Activated CD8-positive, alpha-beta memory T cell treated with anti-CD3 and anti-CD28 coated beads, Interleukin-2, amount 10 ng/mL, durations not matched to agents 7 days and 5 days (primary cell): Measurements from ENCODE around the gene MYO18A. TPM values are rescaled to one million over a fixed set of nuclear protein-coding genes. Genes with fewer than 3 reads are reported as not detected.

Experiments
- ATAC-seq: fragments of 150-1000 bp; cut with Tn5 transposase; one replicate; pipeline ENCODE4 v1.10.0; 2021; ENCODE audit warnings: moderate library complexity
- CTCF ChIA-PET: fragments of 350-600 bp; sonication (Branson Sonifier 250); formaldehyde crosslinking; loops from one replicate; lab custom pipeline; 2021; ENCODE audit warnings: antibody characterized with exemption; lab: Charles Lee
- DNase-seq: peaks from one replicate; pipeline ENCODE4 v3.0.0-alpha.2; 2020
- H3K27ac Mint-ChIP-seq: one replicate; pipeline ENCODE4 v1.8.0; 2021; ENCODE audit warnings: mild to moderate bottlenecking, mixed read lengths
- H3K27me3 Mint-ChIP-seq: one replicate; pipeline ENCODE4 v1.8.0; 2021; ENCODE audit warnings: mixed read lengths
- H3K36me3 Mint-ChIP-seq: one replicate; pipeline ENCODE4 v1.8.0; 2021; ENCODE audit warnings: mild to moderate bottlenecking, mixed read lengths
- H3K4me1 Mint-ChIP-seq: one replicate; pipeline ENCODE4 v1.8.0; 2021; ENCODE audit warnings: mixed read lengths
- H3K4me3 Mint-ChIP-seq: one replicate; pipeline ENCODE4 v1.8.0; 2021; ENCODE audit warnings: mild to moderate bottlenecking, moderate library complexity, mixed read lengths
- H3K9me3 Mint-ChIP-seq: one replicate; pipeline ENCODE4 v1.8.0; 2022; ENCODE audit warnings: low read depth, mixed read lengths
- total RNA-seq, 2 experiments: library from RNA; stranded (reverse); gene quantifications; one replicate each; pipeline ENCODE4 v1.2.3, GENCODE V29; 2021

Gene MYO18A
- total RNA-seq, 2 experiments from 2014 or later: 67.7 to 85.8 TPM

DNA sequence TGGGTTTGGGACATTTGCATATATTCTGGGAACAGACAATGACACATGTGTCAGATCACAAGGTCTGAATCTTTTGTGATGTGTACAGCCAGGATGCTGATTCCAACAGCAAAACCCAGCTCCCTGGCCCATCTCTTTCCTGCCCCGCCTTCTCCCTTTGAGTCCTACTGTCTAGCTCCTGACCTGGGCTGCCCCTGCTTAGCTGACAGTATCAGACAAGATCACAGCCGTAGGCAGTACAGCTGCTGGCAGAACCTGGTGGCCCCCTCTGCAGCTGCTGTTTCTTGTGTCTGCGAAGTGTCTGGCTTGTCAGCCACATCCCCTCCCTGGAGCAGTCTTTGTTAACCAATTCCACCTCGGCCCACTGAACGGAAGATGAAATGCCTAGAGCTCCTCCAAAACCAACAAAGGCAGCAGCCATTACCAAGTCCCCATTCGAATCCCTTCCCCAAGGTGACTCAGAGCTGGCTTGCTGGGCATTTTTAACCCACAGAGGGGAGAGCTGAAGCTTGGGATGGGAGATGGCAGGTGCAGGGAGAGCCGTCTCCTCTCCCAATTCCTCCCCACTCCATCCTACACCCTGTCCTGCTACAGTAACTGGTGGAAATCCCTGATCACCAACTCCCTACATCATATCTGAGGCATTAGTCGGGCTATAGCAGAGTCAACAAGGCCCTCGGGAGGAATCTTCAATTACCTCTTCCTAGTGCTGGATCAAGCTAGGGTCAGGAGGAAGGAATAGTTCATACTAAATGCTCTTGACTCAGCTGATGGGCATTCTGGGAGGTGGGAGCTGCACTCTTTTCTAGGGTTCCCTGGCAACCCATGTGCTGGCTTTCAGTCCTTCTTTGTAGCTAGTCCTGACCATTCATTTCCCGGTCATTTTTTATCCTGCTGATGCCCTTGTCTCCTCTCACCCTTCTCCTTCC, 131.5 kb downstream of the MYO18A start:
- Mint-ChIP-seq H3K4me3 (no peak overlapping the region), H3K36me3 (no peaks in the 10 kb centered on the region), H3K4me1 (peaks cover 4% of the 10 kb centered on the region), H3K9me3 (no peaks in the 10 kb centered on the region), H3K27me3 (peaks cover 21% of the 10 kb centered on the region), H3K27ac (no peak overlapping the region)
- ATAC-seq: no peak
- CTCF ChIA-PET: interaction anchor here (2.6 kb wide), 1 partner anchor 83 kb away, joined by 10 read pairs; no protein-coding TSS in a partner anchor
- DNase-seq: no peak

DNA sequence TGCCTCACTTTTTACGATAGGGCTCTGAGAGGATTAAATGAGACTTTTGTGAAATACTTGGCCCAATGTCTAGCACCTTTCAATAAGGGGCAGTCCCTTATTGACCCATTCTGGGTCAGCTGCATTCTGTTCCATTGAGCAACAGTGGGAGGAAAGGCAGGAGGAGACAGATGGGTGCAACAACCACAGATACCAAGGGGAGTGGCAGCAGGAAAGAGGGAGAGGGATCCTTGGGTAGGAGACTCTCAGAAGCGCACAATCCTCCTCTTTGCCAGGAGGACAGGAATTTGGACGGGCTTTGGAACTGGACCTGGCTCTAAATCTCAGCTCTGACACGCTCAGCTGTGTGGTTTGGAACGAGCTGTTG, 133.7 kb downstream of the MYO18A start:
- H3K36me3 Mint-ChIP-seq: no peaks in the 10 kb centered on the region
- H3K4me3 Mint-ChIP-seq: no peak overlapping the region
- ATAC-seq: no peak
- DNase-seq: no peak
- CTCF ChIA-PET: interaction anchor here (2.6 kb wide), 1 partner anchor 81 kb away, joined by 10 read pairs; no protein-coding TSS in a partner anchor
- no peaks in the 10 kb centered on the region for H3K9me3 Mint-ChIP-seq
- H3K27ac Mint-ChIP-seq: no peak overlapping the region
- H3K4me1 Mint-ChIP-seq: peaks cover 14% of the 10 kb centered on the region
- H3K27me3 Mint-ChIP-seq: peaks cover 21% of the 10 kb centered on the region

DNA sequence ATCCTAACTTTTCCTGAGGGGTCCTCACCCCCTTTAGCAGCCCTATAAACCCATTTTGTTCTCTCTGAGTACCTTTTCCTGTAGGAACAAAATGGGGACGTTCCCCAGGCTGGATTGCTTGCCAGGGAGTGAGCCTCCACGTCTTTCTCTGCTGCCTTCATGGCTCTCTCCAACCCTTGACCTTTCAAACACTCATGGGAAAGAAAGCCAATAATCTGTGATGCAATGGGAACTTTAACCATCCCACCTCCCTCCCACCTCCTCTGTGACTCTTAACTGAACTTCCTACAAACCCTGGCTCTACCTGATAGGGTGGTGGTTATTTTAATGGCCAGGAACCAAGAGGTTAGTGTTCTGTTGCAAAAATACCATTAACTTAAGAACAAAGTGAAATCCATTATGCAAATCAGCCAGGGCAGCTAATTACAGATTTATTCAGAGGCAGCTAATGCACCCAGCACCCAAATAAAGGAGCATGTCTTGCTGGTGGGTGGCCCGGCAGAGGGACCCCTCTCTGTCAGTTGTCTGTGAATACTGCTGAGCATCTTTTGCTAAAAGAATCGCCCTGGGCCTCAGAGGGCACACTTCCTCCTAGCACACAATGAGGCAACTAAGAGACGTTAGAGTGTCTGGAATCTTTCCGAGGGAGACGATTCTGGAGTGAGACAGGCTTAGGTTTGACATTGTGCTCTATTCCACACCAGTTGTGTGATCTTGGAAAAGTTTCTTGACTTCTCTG, 134.3 kb downstream of the MYO18A start:
- Mint-ChIP-seq H3K27me3 (peaks cover 21% of the 10 kb centered on the region), H3K27ac (no peak overlapping the region), H3K9me3 (no peaks in the 10 kb centered on the region), H3K4me3 (no peak overlapping the region), H3K36me3 (no peaks in the 10 kb centered on the region), H3K4me1 (peaks cover 14% of the 10 kb centered on the region)
- ATAC-seq: no peak
- CTCF ChIA-PET: no interaction called here
- DNase-seq: no peak

DNA sequence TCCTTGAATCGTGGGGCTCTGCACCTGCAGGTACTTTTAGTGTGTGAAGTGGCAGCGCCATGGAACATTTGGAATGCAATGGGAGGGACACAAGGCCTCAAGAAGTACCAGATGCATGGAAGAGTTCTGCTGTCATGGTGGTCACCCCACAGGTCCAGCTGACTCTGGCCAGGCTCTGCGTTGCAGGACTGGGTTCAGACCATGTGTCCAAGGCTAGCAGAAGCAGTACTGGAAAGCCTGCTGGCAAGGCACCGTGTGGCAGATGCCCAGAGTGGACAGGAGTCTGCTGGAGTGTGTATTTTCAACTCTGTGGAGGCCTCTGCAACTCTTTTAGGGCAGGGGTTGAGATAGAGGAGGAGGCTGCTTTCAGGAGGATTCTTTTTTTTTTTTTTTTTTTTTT, 135.2 kb downstream of the MYO18A start:
- H3K27ac Mint-ChIP-seq: no peak overlapping the region
- ATAC-seq: no peak
- H3K9me3 Mint-ChIP-seq: no peaks in the 10 kb centered on the region
- CTCF ChIA-PET: no interaction called here
- DNase-seq: no peak
- H3K36me3 Mint-ChIP-seq: no peaks in the 10 kb centered on the region
- no peak overlapping the region for H3K4me3 Mint-ChIP-seq
- peaks cover 21% of the 10 kb centered on the region for H3K27me3 Mint-ChIP-seq
- H3K4me1 Mint-ChIP-seq: peaks cover 14% of the 10 kb centered on the region

DNA sequence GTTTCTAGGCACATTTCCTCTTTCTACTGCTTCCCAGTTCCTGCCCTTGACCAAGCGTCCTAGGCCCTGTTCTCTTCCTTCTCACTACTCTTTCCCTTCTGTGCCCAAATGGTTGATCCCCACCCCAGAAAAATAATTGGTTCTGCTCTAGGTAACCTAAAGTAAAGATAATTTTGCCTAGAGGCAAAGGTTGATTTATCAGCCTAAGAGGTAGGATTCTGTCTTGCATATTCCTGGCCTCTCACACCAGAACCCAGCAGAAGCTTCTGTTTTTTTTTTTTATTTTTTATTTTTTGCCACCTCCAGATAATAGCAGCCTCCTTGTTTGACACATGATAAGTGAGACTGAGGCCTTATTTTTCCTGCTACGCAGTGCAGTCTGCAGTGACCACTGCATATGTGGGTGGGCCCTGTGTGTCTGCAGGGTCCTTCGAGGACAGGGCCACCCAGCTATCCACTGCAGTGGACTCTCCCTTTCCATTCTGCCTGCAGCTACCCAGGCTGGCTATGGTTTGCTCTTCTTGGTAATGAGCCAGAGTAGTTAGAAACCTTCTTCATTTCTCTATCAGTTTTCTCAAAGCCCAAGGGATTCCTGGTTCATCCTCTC, 136.6 kb downstream of the MYO18A start:
- Mint-ChIP-seq H3K4me3 (no peak overlapping the region), H3K4me1 (peaks cover 14% of the 10 kb centered on the region), H3K27ac (no peak overlapping the region), H3K9me3 (no peaks in the 10 kb centered on the region), H3K36me3 (no peaks in the 10 kb centered on the region), H3K27me3 (peaks cover 10% of the 10 kb centered on the region)
- CTCF ChIA-PET: no interaction called here
- no peak for DNase-seq
- ATAC-seq: no peak

DNA sequence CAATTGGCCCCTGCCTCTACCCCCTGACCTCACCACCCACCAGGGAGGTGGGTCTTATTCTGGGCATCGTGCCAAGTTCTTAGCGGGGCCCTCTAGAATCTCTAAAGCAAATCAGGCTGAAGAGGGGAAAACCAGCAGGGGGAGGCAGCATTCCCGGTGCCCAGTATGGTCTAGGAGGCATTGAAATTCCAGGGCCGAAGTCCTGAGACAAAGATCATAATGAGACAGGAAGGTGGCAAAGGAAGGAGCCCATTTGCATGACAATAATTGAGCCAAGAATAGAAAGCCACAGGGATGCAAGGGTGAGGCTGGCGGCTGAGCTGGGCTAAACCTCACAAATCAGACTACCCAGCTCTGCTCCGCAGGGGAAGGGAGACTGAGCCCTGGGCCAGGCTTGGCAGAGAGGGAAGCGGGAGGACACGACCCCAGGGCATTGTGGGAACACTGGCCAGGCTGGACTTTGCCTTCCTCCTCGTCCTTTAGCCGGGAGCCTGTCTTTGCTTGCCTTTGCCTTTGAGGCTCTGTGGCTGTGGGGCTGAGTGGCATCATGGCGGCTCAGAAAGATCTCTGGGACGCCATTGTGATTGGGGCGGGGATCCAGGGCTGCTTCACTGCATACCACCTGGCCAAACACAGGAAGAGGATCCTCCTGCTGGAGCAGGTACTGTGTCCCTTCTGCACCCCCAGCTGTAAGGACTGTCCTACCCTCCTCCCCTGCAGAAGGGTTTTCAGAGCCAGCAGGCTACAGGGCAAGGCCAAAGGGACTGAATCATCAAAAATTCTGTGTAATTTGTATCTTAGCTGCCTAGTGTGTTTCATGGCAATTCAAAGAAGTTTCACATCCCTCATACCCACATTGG, 137.3 kb downstream of the MYO18A start, which contains the start of gene PIPOX:
Gene PIPOX, plus strand, starts transcription at position 463 of the 860 bp plus-strand sequence. Its CDS starts 85 bp downstream, at position 548.
- no peak for DNase-seq
- H3K27ac Mint-ChIP-seq: no peak within 1 kb of the TSS
- no peaks in the 10 kb centered on the region for H3K9me3 Mint-ChIP-seq
- CTCF ChIA-PET: no interaction called here
- peaks cover 3% of the 10 kb centered on the region for H3K27me3 Mint-ChIP-seq
- peaks cover 10% of the 10 kb centered on the region for H3K4me1 Mint-ChIP-seq
- H3K4me3 Mint-ChIP-seq: no peak within 1 kb of the TSS
- no peaks in the 10 kb centered on the region for H3K36me3 Mint-ChIP-seq
- ATAC-seq: no peak

DNA sequence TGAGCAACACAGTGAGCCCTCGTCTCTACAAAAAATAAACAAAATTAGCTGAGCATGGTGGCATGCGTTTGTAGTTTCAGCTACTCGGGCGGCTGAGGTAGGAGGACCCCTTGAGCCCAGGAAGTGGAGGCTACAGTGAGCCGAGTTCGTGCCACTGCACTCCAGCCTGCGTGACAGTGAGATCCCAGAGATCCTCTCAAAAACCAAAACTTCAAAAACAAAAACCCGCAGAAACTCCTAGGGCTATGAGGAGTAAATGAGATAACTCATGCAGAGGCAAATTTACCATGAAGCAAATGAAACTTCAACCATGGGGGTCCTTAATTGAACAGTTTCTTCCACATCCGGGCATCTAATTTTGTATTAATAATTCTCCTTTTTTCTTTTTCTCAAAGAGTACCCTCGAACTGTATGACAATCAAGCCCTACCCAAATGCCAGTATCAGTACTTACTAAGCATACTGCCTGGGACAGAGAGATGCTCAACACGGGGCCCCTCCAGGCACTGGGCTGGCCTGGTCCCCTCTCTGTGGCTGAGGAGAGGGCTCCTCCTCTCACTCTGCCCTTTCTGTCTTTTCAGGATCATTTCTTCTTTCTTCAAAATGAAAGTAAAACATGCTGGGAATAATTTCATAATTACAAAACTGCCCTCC, 138.0 kb downstream of the MYO18A start:
- CTCF ChIA-PET: no interaction called here

DNA sequence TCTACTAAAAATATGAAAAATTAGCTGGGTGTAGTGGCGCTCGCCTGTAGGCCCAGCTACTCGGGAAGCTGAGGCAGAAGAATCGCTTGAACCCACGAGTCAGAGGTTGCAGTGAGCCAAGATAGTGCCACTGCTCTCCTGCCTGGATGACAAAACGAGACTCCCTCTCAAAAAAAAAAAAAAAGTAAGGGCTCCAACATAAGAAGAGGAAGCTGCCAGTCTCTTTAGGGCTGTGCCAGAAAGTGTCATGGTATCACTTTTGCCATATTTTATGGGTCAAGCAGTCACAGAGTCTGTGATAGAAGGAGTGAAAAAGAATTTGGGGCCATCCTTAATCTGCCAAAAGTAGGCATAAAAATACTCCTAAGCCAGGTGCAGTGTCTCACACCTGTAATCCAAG, 138.6 kb downstream of the MYO18A start:
- H3K36me3 Mint-ChIP-seq: no peaks in the 10 kb centered on the region
- DNase-seq (no peak), ATAC-seq (no peak)
- peaks cover 10% of the 10 kb centered on the region for H3K4me1 Mint-ChIP-seq
- no peak overlapping the region for H3K4me3 Mint-ChIP-seq
- no peaks in the 10 kb centered on the region for H3K9me3 Mint-ChIP-seq
- H3K27me3 Mint-ChIP-seq: peaks cover 3% of the 10 kb centered on the region
- CTCF ChIA-PET: no interaction called here
- H3K27ac Mint-ChIP-seq: no peak overlapping the region

More for the DNA sequence above, 138.0 kb downstream of the MYO18A start:
- DNase-seq: no peak
- no peak overlapping the region for H3K4me3 Mint-ChIP-seq
- peaks cover 3% of the 10 kb centered on the region for H3K27me3 Mint-ChIP-seq
- no peaks in the 10 kb centered on the region for H3K9me3 Mint-ChIP-seq
- no peak overlapping the region for H3K27ac Mint-ChIP-seq
- H3K4me1 Mint-ChIP-seq: peaks cover 10% of the 10 kb centered on the region
- no peak for ATAC-seq
- H3K36me3 Mint-ChIP-seq: no peaks in the 10 kb centered on the region

DNA sequence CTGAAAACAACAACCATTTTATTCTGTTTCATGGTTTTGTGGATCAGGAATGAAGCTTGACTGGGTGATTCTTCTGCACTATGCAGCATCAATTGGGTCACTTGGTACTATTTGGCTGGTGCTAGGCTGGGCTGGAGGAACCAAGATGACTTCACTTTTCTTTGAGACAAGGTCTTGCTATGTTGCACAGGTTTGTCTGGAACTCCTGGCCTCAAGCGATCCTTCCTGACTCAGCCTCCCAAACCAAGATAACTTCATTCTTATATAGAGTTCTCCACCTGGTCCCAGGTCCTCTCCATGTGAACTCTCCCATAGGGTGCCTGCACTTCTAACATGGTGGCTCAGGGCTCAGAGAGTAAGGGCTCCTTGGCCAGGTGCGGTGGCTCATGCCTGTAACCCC, 139.1 kb downstream of the MYO18A start:
- H3K36me3 Mint-ChIP-seq: no peaks in the 10 kb centered on the region
- no peak for ATAC-seq
- no peaks in the 10 kb centered on the region for H3K9me3 Mint-ChIP-seq
- H3K27ac Mint-ChIP-seq: no peak overlapping the region
- CTCF ChIA-PET: no interaction called here
- peaks cover 3% of the 10 kb centered on the region for H3K27me3 Mint-ChIP-seq
- no peak for DNase-seq
- no peak overlapping the region for H3K4me3 Mint-ChIP-seq
- peaks cover 10% of the 10 kb centered on the region for H3K4me1 Mint-ChIP-seq

DNA sequence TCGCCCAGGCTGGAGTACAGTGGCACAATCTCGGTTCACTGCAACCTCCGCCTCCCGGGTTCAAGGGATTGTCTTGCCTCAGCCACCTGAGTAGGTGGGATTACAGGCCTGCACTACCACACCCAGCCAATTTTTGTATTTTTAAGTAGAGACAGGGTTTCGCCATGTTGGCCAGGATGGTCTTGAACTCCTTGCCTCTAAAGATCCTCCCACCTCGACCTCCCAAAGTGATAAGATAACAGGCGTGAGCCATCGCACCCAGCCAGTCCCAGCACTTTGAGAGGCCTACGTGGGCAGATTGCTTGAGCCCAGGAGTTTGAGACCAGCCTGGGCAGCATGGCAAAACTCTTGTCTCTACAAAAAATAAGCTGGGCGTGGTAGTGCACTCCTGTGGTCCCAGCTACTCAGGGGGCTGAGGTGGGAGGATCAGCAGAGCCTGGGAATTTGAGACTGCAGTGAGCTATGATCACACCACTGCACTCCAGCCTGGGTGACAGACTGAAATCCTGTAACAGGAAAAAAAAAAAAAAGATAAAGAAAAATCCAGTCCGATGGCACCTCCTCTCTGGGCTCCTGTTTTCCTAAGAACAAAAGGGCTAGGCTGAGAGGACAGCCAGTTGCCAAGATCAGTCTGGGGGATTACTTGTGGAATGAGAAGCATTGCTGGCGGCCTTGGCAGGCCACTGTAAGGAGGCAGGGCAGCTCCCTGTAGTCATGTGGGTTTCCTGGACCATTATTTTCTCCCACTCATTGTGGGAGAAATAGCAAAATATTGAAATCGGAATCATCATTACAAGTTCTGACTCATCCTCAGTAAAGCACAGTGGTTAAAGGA, 140.2 kb downstream of the MYO18A start:
- H3K36me3 Mint-ChIP-seq: no peaks in the 10 kb centered on the region
- no peak overlapping the region for H3K4me3 Mint-ChIP-seq
- H3K4me1 Mint-ChIP-seq: peaks cover 10% of the 10 kb centered on the region
- ATAC-seq: no peak
- CTCF ChIA-PET: interaction anchor here (1.1 kb wide), 1 partner anchor 74 kb away, joined by 3 read pairs; no protein-coding TSS in a partner anchor
- no peak for DNase-seq
- H3K9me3 Mint-ChIP-seq: peaks cover 3% of the 10 kb centered on the region
- H3K27me3 Mint-ChIP-seq: peaks cover 11% of the 10 kb centered on the region
- H3K27ac Mint-ChIP-seq: no peak overlapping the region

DNA sequence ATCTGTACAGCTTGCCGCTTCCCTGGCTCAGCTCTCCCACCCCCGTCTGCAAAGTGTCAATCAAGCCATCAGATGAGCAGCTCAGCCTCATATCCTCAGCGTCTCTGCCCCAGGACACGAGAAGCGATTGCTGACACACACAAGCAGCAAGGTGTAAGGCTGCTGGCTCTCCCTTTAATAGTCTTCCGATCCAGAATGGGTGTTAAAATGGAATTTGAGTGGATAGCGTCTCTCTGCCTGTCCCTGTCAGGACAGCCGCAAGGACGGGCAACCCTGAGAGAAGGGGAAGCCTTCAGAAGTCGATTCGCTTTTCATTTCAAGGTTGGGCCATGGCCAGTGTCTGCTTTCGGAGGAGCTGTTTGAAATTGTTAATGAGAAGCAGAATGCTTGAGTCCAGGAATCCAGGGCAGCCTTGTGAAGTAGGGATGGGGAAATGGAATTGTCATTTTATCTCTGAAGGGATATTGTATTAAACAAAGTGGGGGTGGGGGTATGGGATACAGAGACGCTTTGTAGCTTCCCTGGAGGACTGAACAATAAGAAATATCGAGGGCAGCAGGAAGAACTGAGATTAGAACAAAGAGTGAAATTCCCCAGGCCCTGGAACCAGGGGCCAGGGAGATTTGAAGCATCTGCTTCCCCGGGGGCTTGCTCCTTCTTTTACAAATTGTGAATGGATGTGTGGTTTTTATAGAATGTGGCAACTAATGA, 142.0 kb downstream of the MYO18A start:
- ATAC-seq (no peak), DNase-seq (no peak)
- H3K36me3 Mint-ChIP-seq: no peaks in the 10 kb centered on the region
- H3K27me3 Mint-ChIP-seq: peaks cover 27% of the 10 kb centered on the region
- H3K9me3 Mint-ChIP-seq: peaks cover 8% of the 10 kb centered on the region
- H3K4me3 Mint-ChIP-seq: no peak overlapping the region
- no peak overlapping the region for H3K27ac Mint-ChIP-seq
- CTCF ChIA-PET: interaction anchor here (1.3 to 1.4 kb wide), 2 partner anchors 22 to 73 kb away, joined by 3 to 6 read pairs; no protein-coding TSS in a partner anchor
- peaks cover 7% of the 10 kb centered on the region for H3K4me1 Mint-ChIP-seq
